BLaER1 (cell line): ENCODE data around the gene ISG15.

Experiments used
- H3K27ac ChIP-seq: shearing (Covaris generic); formaldehyde crosslinking; 2 replicates; pipeline ENCODE4 v1.8.1; 2022
- H3K27me3 ChIP-seq: shearing (Covaris generic); formaldehyde crosslinking; 2 replicates; pipeline ENCODE4 v1.8.1; 2022
- H3K36me3 ChIP-seq: shearing (Covaris generic); formaldehyde crosslinking; 2 replicates; pipeline ENCODE4 v1.8.1; 2022
- H3K4me1 ChIP-seq: shearing (Covaris generic); formaldehyde crosslinking; 2 replicates; pipeline ENCODE4 v1.8.1; 2022
- H3K4me2 ChIP-seq: shearing (Covaris generic); formaldehyde crosslinking; 2 replicates; pipeline ENCODE4 v1.8.1; 2022
- H3K4me3 ChIP-seq: shearing (Covaris generic); formaldehyde crosslinking; 2 replicates; pipeline ENCODE4 v1.8.1; 2022
- H3K9ac ChIP-seq: shearing (Covaris generic); formaldehyde crosslinking; 2 replicates; pipeline ENCODE4 v1.8.1; 2022
- H3K9me3 ChIP-seq: shearing (Covaris generic); formaldehyde crosslinking; 2 replicates; pipeline ENCODE4 v1.8.1; 2022
- H4K20me1 ChIP-seq: shearing (Covaris generic); formaldehyde crosslinking; 2 replicates; pipeline ENCODE4 v1.8.1; 2022
- Cebpa-rat ChIP-seq: shearing (Covaris generic); IDR thresholded peaks from 2 replicates; pipeline ENCODE4 v1.8.1; 2022

The ISG15 gene

DNA sequence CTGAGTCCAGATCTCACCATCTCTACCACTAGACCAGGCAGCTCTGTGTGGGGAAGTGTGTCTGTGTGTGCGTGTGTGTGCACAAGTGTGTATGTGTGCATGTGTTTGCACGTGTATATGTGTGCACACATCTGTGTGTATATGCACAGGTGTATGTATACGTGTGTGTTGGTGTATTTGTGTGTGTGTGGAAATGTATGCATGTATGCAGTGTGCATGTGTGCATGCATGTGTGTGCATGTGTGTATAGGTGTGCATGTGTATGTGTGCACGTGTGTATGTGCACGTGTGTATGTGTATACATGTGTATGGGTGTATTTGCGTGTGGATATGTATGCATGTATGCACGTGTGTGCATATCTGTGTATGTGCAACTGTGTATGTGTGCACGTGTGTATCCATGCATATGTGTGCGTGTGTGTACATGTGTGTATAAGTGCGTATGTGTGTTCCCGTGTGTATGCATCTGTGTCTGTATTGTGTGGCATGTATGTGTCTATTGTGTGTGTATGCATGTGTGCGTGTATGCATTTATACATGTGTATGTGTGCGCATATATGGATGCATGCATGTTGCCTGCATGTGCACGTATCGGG, 43.9 kb upstream of the ISG15 start:
- peaks cover 23% of the 10 kb centered on the region for H3K4me1 ChIP-seq
- no peak for TF ChIP-seq Cebpa-rat
- no peak overlapping the region for H3K9ac ChIP-seq
- peaks cover 53% of the 10 kb centered on the region for H3K27me3 ChIP-seq
- H3K27ac ChIP-seq, result no peak overlapping the region
- no peak overlapping the region for H3K4me2 ChIP-seq
- no peaks in the 10 kb centered on the region for H3K9me3 ChIP-seq
- H3K36me3 ChIP-seq, result peaks cover 9% of the 10 kb centered on the region
- peaks cover 8% of the 10 kb centered on the region; the same call in 1 of the 2 replicates for H4K20me1 ChIP-seq
- no peak overlapping the region for H3K4me3 ChIP-seq

DNA sequence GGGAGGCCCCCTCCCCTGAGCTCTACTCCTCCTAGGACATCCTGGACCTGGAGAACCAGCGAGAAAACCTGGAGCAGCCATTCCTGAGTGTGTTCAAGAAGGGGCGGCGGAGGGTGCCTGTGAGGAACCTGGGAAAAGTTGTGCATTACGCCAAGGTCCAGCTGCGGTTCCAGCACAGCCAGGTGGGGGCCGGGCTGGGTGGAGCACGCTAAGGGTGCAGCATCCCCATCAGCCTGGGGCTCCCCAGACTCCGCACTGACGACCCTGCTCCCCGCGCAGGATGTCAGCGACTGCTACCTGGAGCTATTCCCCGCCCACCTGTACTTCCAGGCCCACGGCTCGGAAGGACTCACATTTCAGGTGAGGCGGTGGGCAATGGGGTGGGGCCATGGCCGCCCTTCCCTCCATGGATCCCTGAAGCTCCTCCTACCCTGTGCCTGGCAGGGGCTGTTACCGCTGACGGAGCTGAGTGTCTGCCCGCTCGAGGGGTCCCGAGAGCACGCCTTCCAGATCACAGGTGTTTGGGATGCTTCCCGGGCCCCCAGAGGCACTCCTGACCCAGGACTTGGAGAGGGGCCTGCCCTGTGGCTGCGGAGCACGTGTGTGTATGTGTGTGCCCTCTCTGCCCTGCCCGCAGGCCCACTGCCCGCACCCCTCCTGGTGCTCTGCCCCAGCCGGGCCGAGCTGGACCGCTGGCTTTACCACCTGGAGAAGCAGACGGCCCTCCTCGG, 42.9 kb upstream of the ISG15 start:
- Histone ChIP-seq H3K4me1 (peaks cover 26% of the 10 kb centered on the region), H3K9ac (no peak overlapping the region), H3K4me3 (no peak overlapping the region), H3K27me3 (peaks cover 62% of the 10 kb centered on the region), H3K27ac (no peak overlapping the region), H3K9me3 (no peaks in the 10 kb centered on the region), H4K20me1 (peaks cover 8% of the 10 kb centered on the region; the same call in 1 of the 2 replicates), H3K4me2 (no peak overlapping the region), H3K36me3 (peaks cover 3% of the 10 kb centered on the region)
- TF ChIP-seq Cebpa-rat, result no peak

DNA sequence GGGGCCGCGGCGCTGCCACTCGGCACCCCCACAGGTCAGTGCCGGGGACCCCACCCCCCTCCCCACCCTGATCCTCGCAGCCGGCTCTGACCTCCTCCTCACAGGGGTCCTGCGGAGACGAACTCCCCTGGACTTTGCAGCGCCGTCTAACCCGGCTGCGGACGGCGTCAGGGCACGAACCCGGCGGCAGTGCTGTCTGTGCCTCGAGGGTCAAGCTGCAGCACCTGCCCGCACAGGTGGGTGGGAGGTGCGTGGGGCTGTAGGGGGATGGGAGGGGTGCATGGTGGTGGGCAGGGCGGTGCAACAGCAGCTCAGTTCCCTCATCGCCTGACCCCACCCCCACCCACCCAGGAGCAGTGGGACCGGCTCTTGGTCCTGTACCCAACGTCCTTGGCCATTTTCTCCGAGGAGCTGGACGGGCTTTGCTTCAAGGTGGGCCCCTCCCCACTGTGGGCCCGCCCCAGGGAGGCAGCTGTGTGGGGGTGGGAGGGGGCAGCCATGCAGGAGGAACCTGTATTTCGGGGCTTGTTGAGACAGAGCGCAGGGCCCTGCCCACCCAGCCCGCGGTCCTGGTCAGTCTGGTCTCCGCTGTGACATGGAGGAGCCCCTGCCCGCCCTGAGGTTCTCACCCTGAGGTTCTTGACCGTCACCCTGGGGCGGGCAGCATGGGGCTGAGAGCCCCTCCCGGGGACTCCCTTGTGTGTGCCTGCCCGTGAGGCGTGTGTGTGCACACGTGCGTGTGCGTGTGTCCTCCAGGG, 42.1 kb upstream of the ISG15 start:
- Histone ChIP-seq H3K4me3 (no peak overlapping the region), H3K36me3 (no peaks in the 10 kb centered on the region), H3K4me2 (no peak overlapping the region), H4K20me1 (peaks cover 2% of the 10 kb centered on the region; the same call in 1 of the 2 replicates), H3K9ac (no peak overlapping the region), H3K27ac (no peak overlapping the region), H3K9me3 (no peaks in the 10 kb centered on the region), H3K27me3 (peaks cover 63% of the 10 kb centered on the region), H3K4me1 (peaks cover 29% of the 10 kb centered on the region)
- no peak for TF ChIP-seq Cebpa-rat

DNA sequence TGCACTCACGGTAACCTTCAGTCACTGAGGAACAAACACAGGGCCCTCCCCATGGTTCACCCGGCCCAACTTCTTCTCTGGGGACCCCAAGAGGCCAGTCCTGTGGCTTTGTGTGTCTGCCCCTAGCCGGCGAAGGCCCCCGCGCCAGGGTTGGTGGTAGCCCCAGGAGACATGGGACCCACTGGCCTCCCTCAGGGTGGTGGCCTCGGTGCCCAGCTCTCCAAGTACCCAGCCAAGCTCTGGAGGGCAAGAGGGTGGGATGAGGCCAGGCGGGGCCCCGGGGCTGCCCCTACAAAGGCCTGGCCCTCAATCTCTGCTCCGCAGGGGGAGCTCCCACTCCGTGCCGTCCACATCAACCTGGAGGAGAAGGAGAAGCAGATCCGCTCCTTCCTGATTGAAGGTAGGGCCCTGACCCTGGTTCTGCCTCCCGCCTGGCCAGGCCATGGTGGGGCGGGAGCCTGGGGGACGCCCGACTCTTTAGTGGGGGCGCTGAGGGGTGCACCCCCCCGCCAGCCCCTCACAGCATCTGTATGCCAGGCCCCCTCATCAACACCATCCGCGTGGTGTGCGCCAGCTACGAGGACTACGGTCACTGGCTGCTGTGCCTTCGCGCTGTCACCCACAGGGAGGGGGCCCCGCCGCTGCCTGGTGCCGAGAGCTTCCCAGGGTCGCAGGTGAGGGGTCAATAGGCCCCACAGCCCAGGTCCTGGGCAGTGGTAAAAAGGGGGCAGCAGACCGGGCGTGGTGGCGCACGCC, 41.4 kb upstream of the ISG15 start:
- H3K4me2 ChIP-seq, result no peak overlapping the region
- H3K27me3 ChIP-seq, result peaks cover 58% of the 10 kb centered on the region
- H3K4me3 ChIP-seq, result no peak overlapping the region
- H3K4me1 ChIP-seq, result peaks cover 25% of the 10 kb centered on the region
- no peaks in the 10 kb centered on the region for H3K36me3 ChIP-seq
- H3K27ac ChIP-seq, result no peak overlapping the region
- no peaks in the 10 kb centered on the region for H4K20me1 ChIP-seq
- H3K9me3 ChIP-seq, result no peaks in the 10 kb centered on the region
- no peak for TF ChIP-seq Cebpa-rat
- no peak overlapping the region for H3K9ac ChIP-seq

DNA sequence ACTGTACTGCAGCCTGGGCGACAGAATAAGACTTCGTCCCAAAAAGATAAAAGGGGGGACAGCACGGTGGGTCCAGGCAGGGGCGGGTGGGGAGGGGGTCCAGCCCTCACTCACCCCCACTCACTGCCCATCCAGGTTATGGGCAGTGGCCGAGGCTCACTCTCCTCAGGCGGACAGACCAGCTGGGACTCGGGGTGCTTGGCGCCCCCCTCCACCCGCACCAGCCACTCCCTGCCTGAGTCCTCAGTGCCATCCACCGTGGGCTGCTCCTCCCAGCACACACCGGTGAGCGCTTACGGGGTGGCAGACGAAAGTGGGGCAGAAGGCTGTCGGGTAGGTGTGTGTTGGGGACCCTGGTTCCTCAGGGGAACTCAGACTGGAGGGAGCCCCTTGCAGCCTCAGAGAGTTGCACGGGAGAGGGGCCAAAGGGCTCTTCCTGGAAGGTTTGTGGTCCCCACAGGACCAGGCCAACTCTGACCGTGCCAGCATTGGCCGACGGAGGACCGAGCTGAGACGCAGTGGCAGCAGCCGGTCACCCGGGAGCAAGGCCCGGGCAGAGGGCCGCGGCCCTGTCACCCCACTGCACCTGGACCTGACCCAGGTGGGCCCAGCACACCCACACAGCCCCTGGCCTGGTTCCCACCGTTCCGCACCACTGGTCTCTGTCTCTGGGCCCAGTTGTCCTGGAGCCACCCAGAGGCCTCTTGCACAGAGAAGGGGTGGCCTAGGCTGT, 40.4 kb upstream of the ISG15 start:
- Histone ChIP-seq H3K4me3 (no peak overlapping the region), H3K4me2 (no peak overlapping the region), H3K27ac (no peak overlapping the region), H4K20me1 (no peaks in the 10 kb centered on the region), H3K36me3 (no peaks in the 10 kb centered on the region), H3K27me3 (peaks cover 58% of the 10 kb centered on the region), H3K4me1 (peaks cover 16% of the 10 kb centered on the region), H3K9ac (no peak overlapping the region), H3K9me3 (no peaks in the 10 kb centered on the region)
- TF ChIP-seq Cebpa-rat, result no peak

DNA sequence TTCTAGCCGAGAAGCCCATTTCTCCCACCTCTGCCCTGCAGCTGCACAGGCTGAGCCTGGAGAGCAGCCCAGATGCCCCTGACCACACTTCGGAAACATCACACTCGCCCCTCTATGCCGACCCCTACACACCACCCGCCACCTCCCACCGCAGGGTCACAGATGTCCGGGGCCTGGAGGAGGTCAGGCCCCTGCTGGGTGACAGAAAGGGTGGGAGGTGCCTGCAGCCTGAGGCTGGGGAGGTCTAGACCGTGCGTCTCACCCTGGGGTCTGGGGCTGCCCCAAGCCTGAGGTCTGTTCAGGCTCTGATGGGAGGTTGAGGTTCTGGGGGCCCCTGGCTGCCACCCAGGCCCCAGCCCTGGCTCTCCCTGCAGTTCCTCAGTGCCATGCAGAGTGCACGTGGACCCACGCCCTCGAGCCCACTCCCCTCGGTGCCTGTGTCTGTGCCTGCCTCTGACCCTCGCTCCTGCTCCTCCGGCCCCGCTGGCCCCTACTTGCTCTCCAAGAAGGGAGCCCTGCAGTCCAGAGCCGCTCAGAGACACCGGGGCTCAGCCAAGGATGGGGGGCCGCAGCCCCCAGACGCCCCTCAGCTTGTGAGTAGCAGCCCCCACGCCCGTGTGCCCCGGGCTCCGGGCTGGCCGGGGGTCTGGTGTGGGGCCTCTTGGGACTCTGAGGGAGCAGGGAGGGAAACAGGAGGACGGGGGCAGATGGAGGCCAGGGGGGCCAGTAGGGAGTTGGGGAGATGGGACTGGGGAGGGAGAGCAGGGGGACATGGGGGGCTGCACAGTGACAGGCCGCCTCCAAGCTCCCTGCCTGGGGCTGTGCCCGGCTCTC, 39.6 kb upstream of the ISG15 start:
- Histone ChIP-seq H3K4me3 (no peak overlapping the region), H3K36me3 (no peaks in the 10 kb centered on the region), H3K4me2 (no peak overlapping the region), H3K9ac (no peak overlapping the region), H4K20me1 (no peaks in the 10 kb centered on the region), H3K27ac (no peak overlapping the region), H3K4me1 (peaks cover 14% of the 10 kb centered on the region), H3K9me3 (no peaks in the 10 kb centered on the region), H3K27me3 (peaks cover 55% of the 10 kb centered on the region)
- no peak for TF ChIP-seq Cebpa-rat

DNA sequence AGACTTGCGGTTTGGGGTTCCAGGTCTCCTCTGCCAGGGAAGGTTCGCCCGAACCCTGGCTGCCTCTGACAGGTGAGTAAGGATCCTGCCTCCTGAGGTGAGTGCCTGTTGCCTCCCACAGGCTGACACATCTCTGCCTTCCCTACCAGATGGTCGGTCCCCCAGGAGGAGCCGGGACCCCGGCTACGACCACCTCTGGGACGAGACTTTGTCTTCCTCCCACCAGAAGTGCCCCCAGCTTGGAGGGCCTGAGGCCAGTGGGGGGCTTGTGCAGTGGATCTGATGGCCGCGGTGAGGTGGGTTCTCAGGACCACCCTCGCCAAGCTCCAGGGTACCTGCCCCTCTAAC, 39.0 kb upstream of the ISG15 start:
- H3K27ac ChIP-seq, result no peak overlapping the region
- no peaks in the 10 kb centered on the region for H4K20me1 ChIP-seq
- no peaks in the 10 kb centered on the region for H3K36me3 ChIP-seq
- no peak overlapping the region for H3K4me2 ChIP-seq
- H3K4me3 ChIP-seq, result no peak overlapping the region
- no peaks in the 10 kb centered on the region for H3K9me3 ChIP-seq
- no peak overlapping the region for H3K9ac ChIP-seq
- no peak for TF ChIP-seq Cebpa-rat
- peaks cover 55% of the 10 kb centered on the region for H3K27me3 ChIP-seq
- peaks cover 14% of the 10 kb centered on the region for H3K4me1 ChIP-seq

DNA sequence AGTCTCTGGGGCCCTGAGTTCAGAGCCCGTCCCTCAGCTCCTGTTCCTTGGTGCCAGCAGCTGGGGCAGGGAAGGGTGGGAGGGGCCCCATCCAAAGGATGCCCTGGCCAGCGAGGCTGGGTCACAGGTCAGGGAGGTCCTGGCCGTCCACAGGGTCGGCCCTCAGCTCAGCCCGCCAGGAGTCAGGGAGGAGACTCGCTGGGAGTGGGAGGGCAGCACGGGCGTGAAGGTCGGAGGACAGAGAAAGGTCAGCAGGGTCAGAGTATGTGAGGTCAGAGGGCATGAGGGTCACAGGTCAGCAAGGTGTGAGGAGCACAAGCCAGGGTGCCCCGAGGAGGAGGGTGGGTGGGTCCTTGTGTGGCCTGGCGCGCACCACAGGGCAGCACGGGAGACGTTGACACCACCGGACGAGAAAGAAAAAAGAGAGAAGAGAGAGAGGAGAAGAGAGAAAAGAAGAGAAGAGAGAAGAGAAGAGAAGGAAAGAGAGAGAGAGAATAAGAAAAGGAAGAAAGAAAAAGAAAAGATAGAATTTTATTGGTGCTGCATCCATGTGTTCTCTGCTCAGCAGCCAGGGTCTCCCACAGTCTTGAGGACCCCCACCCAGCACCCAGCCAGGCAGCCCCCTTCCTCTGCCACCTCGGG, 38.5 kb upstream of the ISG15 start:
- H3K27me3 ChIP-seq, result peaks cover 55% of the 10 kb centered on the region
- H3K27ac ChIP-seq, result no peak overlapping the region

More for the DNA sequence above, 38.5 kb upstream of the ISG15 start:
- H3K4me2 ChIP-seq, result peak overlapping the region; percentile 70
- no peaks in the 10 kb centered on the region for H3K36me3 ChIP-seq
- no peak overlapping the region for H3K9ac ChIP-seq
- H3K4me3 ChIP-seq, result no peak overlapping the region
- H4K20me1 ChIP-seq, result no peaks in the 10 kb centered on the region
- peaks cover 14% of the 10 kb centered on the region for H3K4me1 ChIP-seq
- no peak for TF ChIP-seq Cebpa-rat
- H3K9me3 ChIP-seq, result no peaks in the 10 kb centered on the region
